ENCODE data around the gene TEX29.

DNA sequence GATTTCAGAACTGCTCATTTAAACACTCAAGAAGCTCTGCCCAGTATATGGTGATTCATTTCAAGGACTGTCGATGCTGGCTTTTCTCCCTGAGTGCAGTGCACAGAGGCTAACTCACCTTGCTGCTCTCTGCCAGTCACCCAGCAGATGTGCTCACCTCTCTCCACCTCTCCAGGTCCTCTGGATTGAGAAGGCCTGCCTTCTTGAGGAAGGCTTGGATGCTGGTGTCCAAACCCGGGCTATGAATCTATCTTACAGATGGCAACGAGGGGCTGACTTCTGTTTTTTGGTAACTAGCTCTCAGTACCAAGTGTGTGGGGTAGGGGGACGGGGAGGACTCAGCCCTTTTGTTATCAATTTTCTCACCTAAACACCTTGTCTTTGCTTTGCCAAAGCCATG, 47.6 kb downstream of the TEX29 start:
- TF ChIP-seq CTCF (IDR thresholded peaks at IDR 0.05 in 4 of 5, conservative IDR thresholded peaks at IDR 0.05 in 1 of 5): no peak
- TF ChIP-seq POLR2A (IDR thresholded peaks at IDR 0.05): no peak

Data from gastrocnemius medialis (tissue), 4 donors.